Measurements from ENCODE around the gene ANXA5.

Gene ANXA5

DNA sequence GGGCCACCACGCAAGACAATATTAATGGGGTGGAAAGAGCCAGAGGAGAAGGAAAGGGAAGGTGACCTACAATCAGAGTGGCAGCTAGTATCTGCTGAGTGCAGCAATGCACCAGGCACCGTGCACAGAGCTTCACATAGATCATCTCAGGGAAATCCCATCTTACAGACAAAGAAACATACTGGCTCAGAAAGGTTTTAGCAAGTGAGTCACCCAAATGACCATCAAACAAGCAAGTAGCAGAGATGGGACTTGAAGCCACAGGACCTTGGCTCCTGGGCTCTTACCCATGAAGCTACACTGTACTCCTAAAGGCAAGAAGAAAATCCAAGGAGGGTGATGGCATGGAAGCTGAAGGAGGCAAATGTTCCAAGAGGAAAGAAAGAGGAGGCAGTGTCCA lies 6.8 kb downstream of the ANXA5 start:
- Histone ChIP-seq H3K9me2 (replicated peaks; ENCODE audit: insufficient read depth, low read length) (no peaks in the 10 kb centered on the region), H3K27me3 (replicated peaks; ENCODE audit: insufficient read depth, low read length) (no peaks in the 10 kb centered on the region), H3K4me2 (ENCODE audit: low read depth, low read length) (no peak overlapping the region), H4K20me1 (ENCODE audit: insufficient read depth, low read length) (no peaks in the 10 kb centered on the region), H3K4me3 (ENCODE audit: low read length) (no peak overlapping the region), H3K9ac (ENCODE audit: low read length) (no peak overlapping the region), H3K79me2 (ENCODE audit: low read length) (peaks cover 79% of the 10 kb centered on the region), H3K27ac (ENCODE audit: low read length) (no peak overlapping the region), H3F3A (ENCODE audit: insufficient read depth, low read length) (no peaks in the 10 kb centered on the region), H3K9me3 (replicated peaks; ENCODE audit: insufficient read depth, low read length) (no peaks in the 10 kb centered on the region), H3K36me3 (replicated peaks; ENCODE audit: insufficient read depth, low read length) (no peaks in the 10 kb centered on the region), H3K4me1 (ENCODE audit: low read length) (no peaks in the 10 kb centered on the region; the same call in 1 of the 2 replicates), H2AFZ (ENCODE audit: low read length) (no peak overlapping the region)
- TF ChIP-seq, protein P1, sequence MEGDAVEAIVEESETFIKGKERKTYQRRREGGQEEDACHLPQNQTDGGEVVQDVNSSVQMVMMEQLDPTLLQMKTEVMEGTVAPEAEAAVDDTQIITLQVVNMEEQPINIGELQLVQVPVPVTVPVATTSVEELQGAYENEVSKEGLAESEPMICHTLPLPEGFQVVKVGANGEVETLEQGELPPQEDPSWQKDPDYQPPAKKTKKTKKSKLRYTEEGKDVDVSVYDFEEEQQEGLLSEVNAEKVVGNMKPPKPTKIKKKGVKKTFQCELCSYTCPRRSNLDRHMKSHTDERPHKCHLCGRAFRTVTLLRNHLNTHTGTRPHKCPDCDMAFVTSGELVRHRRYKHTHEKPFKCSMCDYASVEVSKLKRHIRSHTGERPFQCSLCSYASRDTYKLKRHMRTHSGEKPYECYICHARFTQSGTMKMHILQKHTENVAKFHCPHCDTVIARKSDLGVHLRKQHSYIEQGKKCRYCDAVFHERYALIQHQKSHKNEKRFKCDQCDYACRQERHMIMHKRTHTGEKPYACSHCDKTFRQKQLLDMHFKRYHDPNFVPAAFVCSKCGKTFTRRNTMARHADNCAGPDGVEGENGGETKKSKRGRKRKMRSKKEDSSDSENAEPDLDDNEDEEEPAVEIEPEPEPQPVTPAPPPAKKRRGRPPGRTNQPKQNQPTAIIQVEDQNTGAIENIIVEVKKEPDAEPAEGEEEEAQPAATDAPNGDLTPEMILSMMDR (IDR thresholded peaks at IDR 0.05; ENCODE audit: low read length), result no peak
- TF ChIP-seq EZH2 (optimal IDR thresholded peaks at IDR 0.05; ENCODE audit: low read depth, low read length) (no peak), EZH2phosphoT487 (IDR thresholded peaks at IDR 0.05; ENCODE audit: low read length) (no peak)
- DNase-seq, result no peak

DNA sequence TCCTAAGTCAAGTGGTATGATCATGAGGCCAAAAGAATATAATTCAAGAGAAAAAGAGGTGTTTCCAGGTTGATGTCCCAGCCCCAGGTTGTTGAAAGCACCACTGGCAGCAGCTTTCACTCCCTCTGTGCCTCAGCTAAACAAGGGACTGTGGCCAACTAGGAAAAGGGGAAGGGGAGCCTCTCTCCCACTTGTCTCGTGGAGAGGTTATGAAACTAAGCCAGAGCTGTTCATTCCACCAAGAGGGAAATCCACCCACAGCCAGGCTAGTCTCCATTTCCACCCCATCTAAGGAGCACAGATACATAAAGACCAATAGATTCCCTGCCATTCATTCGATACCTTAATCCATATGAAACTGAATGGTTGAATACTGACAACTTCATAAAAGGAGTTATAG lies 8.1 kb downstream of the ANXA5 start:
- TF ChIP-seq, protein P1 (IDR thresholded peaks at IDR 0.05; ENCODE audit: low read length), result no peak
- TF ChIP-seq EZH2phosphoT487 (IDR thresholded peaks at IDR 0.05; ENCODE audit: low read length) (no peak), EZH2 (optimal IDR thresholded peaks at IDR 0.05; ENCODE audit: low read depth, low read length) (no peak)
- H3K36me3 ChIP-seq (replicated peaks; ENCODE audit: insufficient read depth, low read length), result no peaks in the 10 kb centered on the region
- no peaks in the 10 kb centered on the region for H3K4me1 ChIP-seq (ENCODE audit: low read length)

DNA sequence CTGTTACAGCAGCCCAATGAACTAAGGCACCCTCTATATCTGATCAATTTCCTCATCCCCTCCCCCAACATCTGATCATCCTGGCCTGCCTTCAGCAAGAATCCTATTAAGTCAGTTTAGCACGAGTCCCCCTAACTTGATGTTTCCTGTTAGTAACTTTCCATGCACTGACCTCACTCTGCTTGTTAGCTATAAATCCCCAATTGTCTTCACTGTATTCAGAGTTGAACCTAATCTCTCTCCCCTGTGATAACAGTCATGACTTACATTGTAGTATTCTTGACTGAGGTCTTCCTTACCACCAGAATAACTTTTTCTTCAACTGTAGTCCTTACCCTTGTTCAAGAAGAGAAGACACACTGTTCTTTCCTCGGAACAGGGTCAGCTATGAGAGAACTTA lies 8.5 kb downstream of the ANXA5 start:
- Histone ChIP-seq H3K79me2 (ENCODE audit: low read length) (peaks cover 66% of the 10 kb centered on the region), H3K9me2 (replicated peaks; ENCODE audit: insufficient read depth, low read length) (no peaks in the 10 kb centered on the region), H3K27me3 (replicated peaks; ENCODE audit: insufficient read depth, low read length) (no peaks in the 10 kb centered on the region), H3K4me2 (ENCODE audit: low read depth, low read length) (no peak overlapping the region), H3K4me3 (ENCODE audit: low read length) (no peak overlapping the region), H3F3A (ENCODE audit: insufficient read depth, low read length) (no peaks in the 10 kb centered on the region), H2AFZ (ENCODE audit: low read length) (no peak overlapping the region), H3K4me1 (ENCODE audit: low read length) (no peaks in the 10 kb centered on the region), H3K36me3 (replicated peaks; ENCODE audit: insufficient read depth, low read length) (no peaks in the 10 kb centered on the region), H4K20me1 (ENCODE audit: insufficient read depth, low read length) (no peaks in the 10 kb centered on the region), H3K9me3 (replicated peaks; ENCODE audit: insufficient read depth, low read length) (no peaks in the 10 kb centered on the region), H3K9ac (ENCODE audit: low read length) (no peak overlapping the region), H3K27ac (ENCODE audit: low read length) (no peak overlapping the region)
- TF ChIP-seq EZH2 (optimal IDR thresholded peaks at IDR 0.05; ENCODE audit: low read depth, low read length), result no peak
- TF ChIP-seq, protein P1 (IDR thresholded peaks at IDR 0.05; ENCODE audit: low read length), result no peak
- TF ChIP-seq EZH2phosphoT487 (IDR thresholded peaks at IDR 0.05; ENCODE audit: low read length), result no peak
- no peak for DNase-seq

More for the DNA sequence above, 8.1 kb downstream of the ANXA5 start:
- H3K9ac ChIP-seq (ENCODE audit: low read length), result no peak overlapping the region
- H2AFZ ChIP-seq (ENCODE audit: low read length), result no peak overlapping the region
- no peak overlapping the region for H3K4me2 ChIP-seq (ENCODE audit: low read depth, low read length)
- no peaks in the 10 kb centered on the region for H3K27me3 ChIP-seq (replicated peaks; ENCODE audit: insufficient read depth, low read length)
- no peaks in the 10 kb centered on the region for H3K9me2 ChIP-seq (replicated peaks; ENCODE audit: insufficient read depth, low read length)
- no peak overlapping the region for H3K27ac ChIP-seq (ENCODE audit: low read length)
- no peaks in the 10 kb centered on the region for H3F3A ChIP-seq (ENCODE audit: insufficient read depth, low read length)
- no peaks in the 10 kb centered on the region for H3K9me3 ChIP-seq (replicated peaks; ENCODE audit: insufficient read depth, low read length)
- no peak overlapping the region for H3K4me3 ChIP-seq (ENCODE audit: low read length)
- H3K79me2 ChIP-seq (ENCODE audit: low read length), result peaks cover 71% of the 10 kb centered on the region
- no peaks in the 10 kb centered on the region for H4K20me1 ChIP-seq (ENCODE audit: insufficient read depth, low read length)
- no peak for DNase-seq

Data from MM.1S (cell line).